ENCODE measurements around the gene TLCD3B. TPM values are rescaled to one million over a fixed set of nuclear protein-coding genes. Genes with fewer than 3 reads are reported as not detected.

The TLCD3B gene
- total and polyA plus RNA-seq, 2 of the 4 experiments (the other 2 are of a cell fraction) = 0.19 TPM; not detected in 1

GRCh38 chr16:30004424-30004776, 26.7 kb downstream of the TLCD3B start:
- H3K4me2 ChIP-seq (ENCODE audit: low read depth, low read length) = no peak overlapping the region
- H3K4me3 ChIP-seq (ENCODE audit: insufficient read depth, low read depth, low read length) = no peak overlapping the region
- H4K91ac ChIP-seq (ENCODE audit: insufficient read depth, low read depth, low read length) = no peak overlapping the region
- H2BK120ac ChIP-seq (ENCODE audit: low read depth, low read length) = no peak overlapping the region
- no peaks in the 10 kb centered on the region for H3K4me1 ChIP-seq (ENCODE audit: control insufficient read depth, insufficient read depth, low read length)
- WGBS, 2 experiments (ENCODE audit: extremely low coverage in 2 of 2, insufficient read length in 1 of 2) = 89% methylated on average over 13 of the region's 19 CpGs; no CpG with 5 or more reads in 1 of the 2 experiments
- H3K9me1 ChIP-seq (ENCODE audit: insufficient read depth, low read length) = 0 out of 2 replicates have a peak, but pooled peaks cover 2% of the 10 kb centered on the region
- no peak overlapping the region for H2BK20ac ChIP-seq (ENCODE audit: low read depth, low read length)
- peaks cover 17% of the 10 kb centered on the region for H3K36me3 ChIP-seq (ENCODE audit: control insufficient read depth, insufficient read depth, low read length)
- intact Hi-C loops (cut with micrococcal nuclease) (no loop called here), in situ Hi-C loops (cut with MboI; ENCODE audit: low sequenced_read_pairs) (no loop called here), dilution Hi-C loops (cut with HindIII; ENCODE audit: low sequenced_read_pairs, unreplicated experiment) (no loop called here)
- no peak overlapping the region for H4K8ac ChIP-seq (ENCODE audit: low read depth in 2 of 2, low read length in 2 of 2)
- H3K9ac ChIP-seq (ENCODE audit: low read depth, low read length) = no peak overlapping the region
- H3K9me3 ChIP-seq (ENCODE audit: control insufficient read depth, insufficient read depth, low read length) = no peaks in the 10 kb centered on the region
- H3K14ac ChIP-seq (replicated peaks; ENCODE audit: low read depth, low read length) = no peak overlapping the region
- H4K20me1 ChIP-seq (ENCODE audit: insufficient read depth, low read length) = no peaks in the 10 kb centered on the region; the same call in 1 of the 2 replicates
- peaks cover 4% of the 10 kb centered on the region; the same call in 1 of the 2 replicates for H3K27me3 ChIP-seq (ENCODE audit: control insufficient read depth, insufficient read depth, low read length)
- BruUV-seq (replicated peaks) = no TSS peak
- no peak for ATAC-seq (ENCODE audit: low read depth)
- no peak overlapping the region for H4K5ac ChIP-seq (ENCODE audit: low read depth, low read length)
- no peak overlapping the region for H2BK5ac ChIP-seq (ENCODE audit: low read depth, low read length, poor library complexity, severe bottlenecking)
- no peak overlapping the region for H3K18ac ChIP-seq (ENCODE audit: low read depth, low read length)
- no peak overlapping the region for H3K23ac ChIP-seq (ENCODE audit: low read depth, low read length)
- no peak overlapping the region for H2AK9ac ChIP-seq (replicated peaks; ENCODE audit: low read depth, low read length, poor library complexity)
- ChIA-PET CTCF (no interaction called here), POLR2A (ENCODE audit: unreplicated experiment) (interaction anchor here (0.6 kb wide), 1 partner anchor 14 kb away, joined by 5 read pairs; no protein-coding TSS in a partner anchor)
- H3K56ac ChIP-seq (ENCODE audit: extremely low read depth, insufficient read depth, low read length) = no peak overlapping the region
- H2BK15ac ChIP-seq (ENCODE audit: low read depth, low read length) = no peak overlapping the region
- TF ChIP-seq MAZ (IDR thresholded peaks at IDR 0.05; ENCODE audit: borderline replicate concordance, low read depth, low read length) (no peak), SMC3 (IDR thresholded peaks at IDR 0.05; ENCODE audit: low read depth, low read length) (no peak), USF2 (IDR thresholded peaks at IDR 0.05; ENCODE audit: low read depth, low read length) (no peak), RCOR1 (IDR thresholded peaks at IDR 0.05; ENCODE audit: insufficient replicate concordance, low read length) (no peak), CHD1 (IDR thresholded peaks at IDR 0.05; ENCODE audit: low read depth, low read length) (no peak), POLR2A (IDR thresholded peaks at IDR 0.05; ENCODE audit: low read depth, low read length) (no peak), MAFK (IDR thresholded peaks at IDR 0.05; ENCODE audit: low read depth, low read length) (no peak)
- no peak overlapping the region for H3K4ac ChIP-seq (ENCODE audit: low read depth, low read length)
- no peak overlapping the region for H3K27ac ChIP-seq (ENCODE audit: insufficient read depth, low read length)
- peaks cover 5 to 11% of the 10 kb centered on the region in 2 experiments; a peak in 3 of 4 replicates for H3K79me1 ChIP-seq (ENCODE audit: low read depth in 1 of 2, low read length in 2 of 2)
- H2AFZ ChIP-seq (replicated peaks; ENCODE audit: low read length, poor library complexity) = no peak overlapping the region
- no peak for DNase-seq
- H2AK5ac ChIP-seq (ENCODE audit: low read depth, low read length) = no peak overlapping the region
